ENCODE measurements around the gene PHACTR4.
"Not testable (repeated sequence)": the region's sequence is repeated elsewhere in the genome, so short reads cannot be mapped to it uniquely, and the experiment has no call there.

PHACTR4 gene

GRCh38 chr1:28505406-28506187 is 136.1 kb downstream of the PHACTR4 start, which contains the start of gene RCC1:
Gene RCC1, plus strand, starts transcription at chr1:28506043. Its CDS starts 23,824 bp downstream, at chr1:28529867.
- DNase-seq: peak; percentile 99

GRCh38 chr1:28506907-28507246 is 137.3 kb downstream of the PHACTR4 start:
- no peak for DNase-seq

GRCh38 chr1:28507247-28507645 is 137.7 kb downstream of the PHACTR4 start:
- no peak for DNase-seq

GRCh38 chr1:28507646-28508434 is 138.3 kb downstream of the PHACTR4 start:
- DNase-seq: no peak

GRCh38 chr1:28508435-28508754 is 138.9 kb downstream of the PHACTR4 start:
- DNase-seq: no peak

- no peak for DNase-seq
These were observed 140.2 kb downstream of the PHACTR4 start for GRCh38 chr1:28509705-28510272.

- DNase-seq: no peak
These were observed 140.9 kb downstream of the PHACTR4 start for GRCh38 chr1:28510273-28510969.

- DNase-seq: no peak
These were observed 141.5 kb downstream of the PHACTR4 start for GRCh38 chr1:28510970-28511440.

- no peak for DNase-seq
These were observed 142.6 kb downstream of the PHACTR4 start for GRCh38 chr1:28512058-28512611.

GRCh38 chr1:28514445-28514933 is 144.9 kb downstream of the PHACTR4 start:
- not testable (repeated sequence) for DNase-seq

GRCh38 chr1:28516518-28516956 is 147.0 kb downstream of the PHACTR4 start:
- no peak for DNase-seq

GRCh38 chr1:28517649-28517999 is 148.1 kb downstream of the PHACTR4 start:
- DNase-seq: no peak

- peak; percentile 94 for DNase-seq
These were observed 148.6 kb downstream of the PHACTR4 start for GRCh38 chr1:28518000-28518744.

- DNase-seq: no peak
These were observed 149.3 kb downstream of the PHACTR4 start for GRCh38 chr1:28518745-28519341.

GRCh38 chr1:28519946-28520725 is 150.6 kb downstream of the PHACTR4 start:
- DNase-seq: no peak

- not testable (repeated sequence) for DNase-seq
These were observed 151.3 kb downstream of the PHACTR4 start for GRCh38 chr1:28520796-28521195.

GRCh38 chr1:28521502-28522164 is 152.1 kb downstream of the PHACTR4 start:
- DNase-seq: no peak

GRCh38 chr1:28522537-28522936 is 153.0 kb downstream of the PHACTR4 start:
- DNase-seq: not testable (repeated sequence)

- DNase-seq: not testable (repeated sequence)
These were observed 155.6 kb downstream of the PHACTR4 start for GRCh38 chr1:28525002-28525642.

All from right hindlimb (tissue), 1 donor.